H54 (cell line): ENCODE results near the gene TICAM1.
A peak's percentile ranks its signal among the peaks of the same experiment; 100 is the strongest.
"Not testable (repeated sequence)": the region's sequence is repeated elsewhere in the genome, so short reads cannot be mapped to it uniquely, and the experiment has no call there.

Experiments
- DNase-seq: peaks from one replicate; pipeline ENCODE4 v3.0.0; 2011; ENCODE audit warnings: low spot score, mixed read lengths; ENCODE audit not compliant: insufficient read length
- FAIRE-seq: peaks from 3 replicates; lab custom pipeline; 2011; peaks lifted over from hg19 to GRCh38; lab: Jason Lieb, UNC
- POLR2A ChIP-seq: IDR thresholded peaks from 2 replicates; pipeline ENCODE4 v1.6.1; 2011; ENCODE audit warnings: low read depth, mild to moderate bottlenecking, low read length

TICAM1 gene

GRCh38 chr19:4803736-4804695 is 27.5 kb downstream of the TICAM1 start:
- TF ChIP-seq POLR2A, result no peak
- no peak for DNase-seq
- FAIRE-seq, result no peak

- no peak for FAIRE-seq
- TF ChIP-seq POLR2A, result no peak
Measured at GRCh38 chr19:4802711-4803110, 28.8 kb downstream of the TICAM1 start.

GRCh38 chr19:4801085-4801619 is 30.4 kb downstream of the TICAM1 start:
- no peak for TF ChIP-seq POLR2A
- DNase-seq (no peak), FAIRE-seq (no peak)

More at GRCh38 chr19:4802711-4803110, 28.8 kb downstream of the TICAM1 start:
- no peak for DNase-seq

- TF ChIP-seq POLR2A, result no peak
- DNase-seq (no peak), FAIRE-seq (no peak)
Measured at GRCh38 chr19:4800591-4801081, 30.9 kb downstream of the TICAM1 start.

GRCh38 chr19:4795400-4795799 is 36.1 kb downstream of the TICAM1 start:
- DNase-seq (no peak), FAIRE-seq (no peak)
- TF ChIP-seq POLR2A, result no peak

- FAIRE-seq, result no peak
- DNase-seq, result no peak
- no peak for TF ChIP-seq POLR2A
Measured at GRCh38 chr19:4794971-4795370, 36.5 kb downstream of the TICAM1 start.

- FAIRE-seq, DNase-seq: not testable (repeated sequence)
Measured at GRCh38 chr19:4793278-4793677, 38.2 kb downstream of the TICAM1 start.

- DNase-seq, FAIRE-seq: not testable (repeated sequence)
Measured at GRCh38 chr19:4792866-4793195, 38.7 kb downstream of the TICAM1 start.

- FAIRE-seq, DNase-seq: not testable (repeated sequence)
Measured at GRCh38 chr19:4792019-4792865, 39.3 kb downstream of the TICAM1 start.

GRCh38 chr19:4791183-4792018 is 40.1 kb downstream of the TICAM1 start, which contains the start of gene FEM1A:
Gene FEM1A (plus strand): TSS chr19:4791734. CDS start chr19:4791855, 121 bp downstream.
- DNase-seq, result peak; percentile 95
- TF ChIP-seq POLR2A, result peak; percentile 60; the same call in 1 of the 2 replicates
- FAIRE-seq, result peak; percentile 95

GRCh38 chr19:4786412-4787016 is 45.0 kb downstream of the TICAM1 start:
- not testable (repeated sequence) for DNase-seq, FAIRE-seq

- FAIRE-seq (no peak), DNase-seq (no peak)
- no peak for TF ChIP-seq POLR2A
Measured at GRCh38 chr19:4781801-4782200, 49.7 kb downstream of the TICAM1 start.

GRCh38 chr19:4780860-4781259 is 50.7 kb downstream of the TICAM1 start:
- DNase-seq (no peak), FAIRE-seq (no peak)
- TF ChIP-seq POLR2A, result no peak

- not testable (repeated sequence) for DNase-seq, FAIRE-seq
Measured at GRCh38 chr19:4778124-4778523, 53.4 kb downstream of the TICAM1 start.
